Measurements from ENCODE around the gene CTAGE4.
"Not testable (repeated sequence)": the region's sequence is repeated elsewhere in the genome, so short reads cannot be mapped to it uniquely, and the experiment has no call there.

Gene CTAGE4

GRCh38 chr7:144217200-144217599 lies 33.9 kb downstream of the CTAGE4 start:
- H3K4me2 ChIP-seq (ENCODE audit: low read depth, low read length, poor library complexity, severe bottlenecking); H4K20me1 ChIP-seq (ENCODE audit: low read depth, low read length); H2AFZ ChIP-seq (ENCODE audit: low read depth, low read length, severe bottlenecking); H3K4me3 ChIP-seq (ENCODE audit: insufficient read depth, low read length, poor library complexity, severe bottlenecking); H3F3A ChIP-seq (ENCODE audit: insufficient read depth); H3K27me3 ChIP-seq (ENCODE audit: low read length); H3K9ac ChIP-seq (ENCODE audit: low read length); H3K27ac ChIP-seq (ENCODE audit: low read depth, low read length); H3K79me2 ChIP-seq (ENCODE audit: insufficient read depth, low read length); H3K9me2 ChIP-seq (replicated peaks; ENCODE audit: insufficient read depth, low read length); H3K36me3 ChIP-seq (ENCODE audit: low read length); H3K9me3 ChIP-seq (ENCODE audit: insufficient read depth, low read length): not testable (repeated sequence)

DNA sequence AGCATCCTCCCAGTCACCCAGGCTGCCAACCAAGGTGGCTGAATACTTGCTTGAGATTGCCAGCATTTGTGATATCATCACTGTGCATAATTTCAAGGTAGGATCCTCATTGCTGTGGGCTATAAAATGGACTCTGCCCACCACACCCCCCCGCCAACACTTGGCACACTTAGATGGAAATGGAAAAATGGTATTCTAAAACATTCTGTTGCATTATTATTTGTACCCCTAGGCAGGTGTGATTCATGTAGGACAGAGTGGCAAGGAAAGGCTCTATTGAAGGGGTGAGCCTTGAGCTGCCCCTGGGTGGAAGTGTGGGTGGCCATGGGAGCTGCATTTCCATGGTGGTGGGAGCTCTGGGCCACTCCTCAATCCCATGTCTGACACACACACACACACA lies 35.3 kb downstream of the CTAGE4 start:
- not testable (repeated sequence) for H3K4me2 ChIP-seq (ENCODE audit: low read depth, low read length, poor library complexity, severe bottlenecking); H3K79me2 ChIP-seq (ENCODE audit: insufficient read depth, low read length); H3K27me3 ChIP-seq (ENCODE audit: low read length); H4K20me1 ChIP-seq (ENCODE audit: low read depth, low read length); H3K9me2 ChIP-seq (replicated peaks; ENCODE audit: insufficient read depth, low read length); H3K9ac ChIP-seq (ENCODE audit: low read length); H3K36me3 ChIP-seq (ENCODE audit: low read length); H3F3A ChIP-seq (ENCODE audit: insufficient read depth); H2AFZ ChIP-seq (ENCODE audit: low read depth, low read length, severe bottlenecking); H3K4me3 ChIP-seq (ENCODE audit: insufficient read depth, low read length, poor library complexity, severe bottlenecking); H3K27ac ChIP-seq (ENCODE audit: low read depth, low read length); H3K9me3 ChIP-seq (ENCODE audit: insufficient read depth, low read length)

DNA sequence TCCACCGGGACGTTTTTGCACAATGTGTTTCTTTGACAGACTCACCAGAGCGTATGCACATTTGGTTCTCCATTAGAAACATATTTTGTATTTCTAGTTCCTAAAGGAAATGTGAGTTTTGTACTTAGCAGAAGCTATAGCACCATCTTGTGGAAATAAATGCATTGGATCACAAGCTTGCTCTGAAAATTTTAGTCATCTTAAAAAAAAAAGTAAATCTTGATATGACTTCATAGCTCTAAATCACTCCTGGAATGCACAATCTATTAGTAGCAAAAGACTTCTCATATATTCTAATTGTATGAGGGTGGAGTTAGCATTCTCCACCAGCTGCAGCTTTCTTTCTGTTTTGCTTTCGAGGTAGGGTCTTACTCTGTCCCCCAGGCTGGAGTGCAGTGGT lies 35.9 kb downstream of the CTAGE4 start:
- H3K27me3 ChIP-seq (ENCODE audit: low read length); H3K4me2 ChIP-seq (ENCODE audit: low read depth, low read length, poor library complexity, severe bottlenecking); H3K9ac ChIP-seq (ENCODE audit: low read length); H3K27ac ChIP-seq (ENCODE audit: low read depth, low read length); H3K4me3 ChIP-seq (ENCODE audit: insufficient read depth, low read length, poor library complexity, severe bottlenecking); H3K79me2 ChIP-seq (ENCODE audit: insufficient read depth, low read length); H2AFZ ChIP-seq (ENCODE audit: low read depth, low read length, severe bottlenecking); H3K36me3 ChIP-seq (ENCODE audit: low read length); H3F3A ChIP-seq (ENCODE audit: insufficient read depth); H4K20me1 ChIP-seq (ENCODE audit: low read depth, low read length); H3K9me2 ChIP-seq (replicated peaks; ENCODE audit: insufficient read depth, low read length); H3K9me3 ChIP-seq (ENCODE audit: insufficient read depth, low read length): not testable (repeated sequence)

- H3K4me3 ChIP-seq (ENCODE audit: insufficient read depth, low read length, poor library complexity, severe bottlenecking); H3K79me2 ChIP-seq (ENCODE audit: insufficient read depth, low read length); H3K9me2 ChIP-seq (replicated peaks; ENCODE audit: insufficient read depth, low read length); H4K20me1 ChIP-seq (ENCODE audit: low read depth, low read length); H3K9ac ChIP-seq (ENCODE audit: low read length); H3F3A ChIP-seq (ENCODE audit: insufficient read depth); H3K36me3 ChIP-seq (ENCODE audit: low read length); H3K9me3 ChIP-seq (ENCODE audit: insufficient read depth, low read length); H3K27ac ChIP-seq (ENCODE audit: low read depth, low read length); H2AFZ ChIP-seq (ENCODE audit: low read depth, low read length, severe bottlenecking); H3K27me3 ChIP-seq (ENCODE audit: low read length); H3K4me2 ChIP-seq (ENCODE audit: low read depth, low read length, poor library complexity, severe bottlenecking): not testable (repeated sequence)
Observed at GRCh38 chr7:144220531-144220930, 37.3 kb downstream of the CTAGE4 start.

GRCh38 chr7:144223675-144224074 lies 40.4 kb downstream of the CTAGE4 start:
- H3K27ac ChIP-seq (ENCODE audit: low read depth, low read length); H3K79me2 ChIP-seq (ENCODE audit: insufficient read depth, low read length); H3K9ac ChIP-seq (ENCODE audit: low read length); H2AFZ ChIP-seq (ENCODE audit: low read depth, low read length, severe bottlenecking); H3K9me3 ChIP-seq (ENCODE audit: insufficient read depth, low read length); H3K36me3 ChIP-seq (ENCODE audit: low read length); H3K4me3 ChIP-seq (ENCODE audit: insufficient read depth, low read length, poor library complexity, severe bottlenecking); H3K9me2 ChIP-seq (replicated peaks; ENCODE audit: insufficient read depth, low read length); H4K20me1 ChIP-seq (ENCODE audit: low read depth, low read length); H3F3A ChIP-seq (ENCODE audit: insufficient read depth); H3K4me2 ChIP-seq (ENCODE audit: low read depth, low read length, poor library complexity, severe bottlenecking); H3K27me3 ChIP-seq (ENCODE audit: low read length): not testable (repeated sequence)

DNA sequence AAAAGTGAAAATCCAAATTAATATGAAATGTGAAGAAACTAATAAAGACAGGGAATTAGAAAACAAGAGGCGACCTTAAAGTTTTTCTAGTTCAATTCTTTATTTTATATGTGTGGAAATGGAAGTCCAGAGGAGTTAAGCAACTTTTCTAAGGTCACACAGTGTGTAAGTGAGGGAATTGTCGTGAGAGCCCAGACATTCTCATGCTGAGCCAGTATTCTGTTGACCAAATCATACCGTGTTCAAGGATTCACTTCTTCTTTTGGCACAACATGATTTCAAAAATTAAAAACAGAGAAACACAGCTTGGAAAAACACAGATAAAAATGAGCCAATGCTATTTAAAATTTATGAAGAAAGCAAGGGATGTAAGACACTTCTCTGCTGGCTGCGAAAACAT lies 43.6 kb downstream of the CTAGE4 start:
- H3K4me2 ChIP-seq (ENCODE audit: low read depth, low read length, poor library complexity, severe bottlenecking); H3K4me3 ChIP-seq (ENCODE audit: insufficient read depth, low read length, poor library complexity, severe bottlenecking): not testable (repeated sequence)

DNA sequence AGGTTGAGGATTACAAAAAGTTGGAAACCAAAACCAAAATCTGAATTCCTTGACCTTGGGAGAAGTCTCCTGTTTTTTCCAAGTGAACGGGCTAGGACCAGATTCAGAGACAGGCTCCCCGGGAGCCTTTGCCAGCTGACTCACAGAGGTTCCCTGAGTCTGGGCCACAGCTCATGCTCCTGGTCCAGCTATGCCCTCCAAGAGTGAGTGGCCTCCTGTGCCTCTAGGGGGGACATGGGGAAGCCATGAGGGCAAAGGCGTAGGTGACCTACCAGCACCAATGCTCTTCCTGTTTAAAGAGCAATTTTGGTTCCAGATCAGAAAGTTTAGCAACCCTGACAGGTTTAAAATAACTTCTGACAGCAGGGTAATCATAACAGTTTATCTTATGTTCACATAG lies 45.5 kb downstream of the CTAGE4 start:
- H3F3A ChIP-seq (ENCODE audit: insufficient read depth); H3K9me2 ChIP-seq (replicated peaks; ENCODE audit: insufficient read depth, low read length); H3K79me2 ChIP-seq (ENCODE audit: insufficient read depth, low read length); H3K4me3 ChIP-seq (ENCODE audit: insufficient read depth, low read length, poor library complexity, severe bottlenecking); H3K9me3 ChIP-seq (ENCODE audit: insufficient read depth, low read length); H3K4me2 ChIP-seq (ENCODE audit: low read depth, low read length, poor library complexity, severe bottlenecking); H3K27ac ChIP-seq (ENCODE audit: low read depth, low read length); H3K36me3 ChIP-seq (ENCODE audit: low read length); H2AFZ ChIP-seq (ENCODE audit: low read depth, low read length, severe bottlenecking); H3K9ac ChIP-seq (ENCODE audit: low read length); H4K20me1 ChIP-seq (ENCODE audit: low read depth, low read length); H3K27me3 ChIP-seq (ENCODE audit: low read length): not testable (repeated sequence)

More for the DNA sequence above, 43.6 kb downstream of the CTAGE4 start:
- not testable (repeated sequence) for H3K9me2 ChIP-seq (replicated peaks; ENCODE audit: insufficient read depth, low read length); H3K9me3 ChIP-seq (ENCODE audit: insufficient read depth, low read length); H3F3A ChIP-seq (ENCODE audit: insufficient read depth); H3K27me3 ChIP-seq (ENCODE audit: low read length); H3K79me2 ChIP-seq (ENCODE audit: insufficient read depth, low read length); H2AFZ ChIP-seq (ENCODE audit: low read depth, low read length, severe bottlenecking); H4K20me1 ChIP-seq (ENCODE audit: low read depth, low read length); H3K36me3 ChIP-seq (ENCODE audit: low read length); H3K27ac ChIP-seq (ENCODE audit: low read depth, low read length); H3K9ac ChIP-seq (ENCODE audit: low read length)

DNA sequence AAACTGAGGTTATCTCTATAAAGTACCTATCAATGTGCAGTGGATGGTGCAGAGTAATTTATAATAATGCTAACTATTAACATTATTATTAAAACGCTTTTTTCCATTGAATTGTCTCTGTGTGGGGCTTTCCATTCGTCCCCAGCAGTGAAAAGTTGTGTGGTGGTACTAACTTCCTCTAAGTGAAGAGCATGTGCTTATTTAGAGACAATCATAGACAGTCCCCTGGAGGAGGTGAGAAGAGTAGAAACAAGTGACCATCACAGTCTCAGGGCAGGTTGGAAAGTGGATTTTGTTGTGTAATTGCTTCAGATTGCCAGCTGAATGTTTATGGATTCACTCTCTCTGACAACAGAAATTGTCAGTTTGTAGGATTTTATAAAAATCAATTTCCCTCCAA lies 47.8 kb downstream of the CTAGE4 start:
- not testable (repeated sequence) for H3K79me2 ChIP-seq (ENCODE audit: insufficient read depth, low read length); H3K9me2 ChIP-seq (replicated peaks; ENCODE audit: insufficient read depth, low read length); H3K36me3 ChIP-seq (ENCODE audit: low read length); H2AFZ ChIP-seq (ENCODE audit: low read depth, low read length, severe bottlenecking); H3K9me3 ChIP-seq (ENCODE audit: insufficient read depth, low read length); H4K20me1 ChIP-seq (ENCODE audit: low read depth, low read length); H3K27me3 ChIP-seq (ENCODE audit: low read length); H3K4me3 ChIP-seq (ENCODE audit: insufficient read depth, low read length, poor library complexity, severe bottlenecking); H3F3A ChIP-seq (ENCODE audit: insufficient read depth); H3K9ac ChIP-seq (ENCODE audit: low read length); H3K4me2 ChIP-seq (ENCODE audit: low read depth, low read length, poor library complexity, severe bottlenecking); H3K27ac ChIP-seq (ENCODE audit: low read depth, low read length)
